ENCODE results near the gene NELFE.
"Not testable (repeated sequence)": the region's sequence is repeated elsewhere in the genome, so short reads cannot be mapped to it uniquely, and the experiment has no call there.

Gene NELFE

GRCh38 chr6:31979238-31979898 is 20.6 kb upstream of the NELFE start:
- Histone ChIP-seq H3K4me2 (ENCODE audit: low read length) (no peak overlapping the region), H4K20me1 (ENCODE audit: insufficient read depth, low read length) (no peaks in the 10 kb centered on the region), H3K9me3 (ENCODE audit: insufficient read depth, low read length) (no peaks in the 10 kb centered on the region), H3K4me1 (ENCODE audit: low read length) (no peaks in the 10 kb centered on the region), H3K27me3 (ENCODE audit: low read depth, low read length) (no peaks in the 10 kb centered on the region), H3K9ac (ENCODE audit: low read length) (no peak overlapping the region), H3K4me3 (ENCODE audit: low read length) (no peak overlapping the region), H2AFZ (ENCODE audit: low read depth, low read length) (no peak overlapping the region), H3K27ac (ENCODE audit: low read length) (no peak overlapping the region), H3K36me3 (replicated peaks; ENCODE audit: low read depth, low read length) (no peaks in the 10 kb centered on the region), H3K79me2 (ENCODE audit: low read length) (no peaks in the 10 kb centered on the region)
- TF ChIP-seq EZH2phosphoT487 (IDR thresholded peaks at IDR 0.05; ENCODE audit: low read depth) = no peak
- no peak for TF ChIP-seq CTCF (IDR thresholded peaks at IDR 0.05; ENCODE audit: low read depth, low read length)

- H3K9ac ChIP-seq (ENCODE audit: low read length) = no peak overlapping the region
- TF ChIP-seq CTCF (IDR thresholded peaks at IDR 0.05; ENCODE audit: low read depth, low read length) (no peak), EZH2phosphoT487 (IDR thresholded peaks at IDR 0.05; ENCODE audit: low read depth) (no peak)
- no peaks in the 10 kb centered on the region for H3K36me3 ChIP-seq (replicated peaks; ENCODE audit: low read depth, low read length)
- no peak overlapping the region for H3K4me3 ChIP-seq (ENCODE audit: low read length)
- no peaks in the 10 kb centered on the region for H3K79me2 ChIP-seq (ENCODE audit: low read length)
- no peaks in the 10 kb centered on the region for H3K9me3 ChIP-seq (ENCODE audit: insufficient read depth, low read length)
- no peak overlapping the region for H3K4me2 ChIP-seq (ENCODE audit: low read length)
- no peaks in the 10 kb centered on the region for H4K20me1 ChIP-seq (ENCODE audit: insufficient read depth, low read length)
- no peak overlapping the region for H2AFZ ChIP-seq (ENCODE audit: low read depth, low read length)
- H3K4me1 ChIP-seq (ENCODE audit: low read length) = no peaks in the 10 kb centered on the region
- no peak overlapping the region for H3K27ac ChIP-seq (ENCODE audit: low read length)
- H3K27me3 ChIP-seq (ENCODE audit: low read depth, low read length) = no peaks in the 10 kb centered on the region
These were observed 20.1 kb upstream of the NELFE start for GRCh38 chr6:31978831-31979230.

GRCh38 chr6:31977816-31978431 is 19.2 kb upstream of the NELFE start:
- no peak overlapping the region for H3K9ac ChIP-seq (ENCODE audit: low read length)
- H3K4me3 ChIP-seq (ENCODE audit: low read length) = no peak overlapping the region
- H3K9me3 ChIP-seq (ENCODE audit: insufficient read depth, low read length) = no peaks in the 10 kb centered on the region
- no peak overlapping the region for H3K27ac ChIP-seq (ENCODE audit: low read length)
- no peaks in the 10 kb centered on the region for H3K36me3 ChIP-seq (replicated peaks; ENCODE audit: low read depth, low read length)
- H3K27me3 ChIP-seq (ENCODE audit: low read depth, low read length) = no peaks in the 10 kb centered on the region
- H3K4me2 ChIP-seq (ENCODE audit: low read length) = no peak overlapping the region
- no peaks in the 10 kb centered on the region for H4K20me1 ChIP-seq (ENCODE audit: insufficient read depth, low read length)
- H3K4me1 ChIP-seq (ENCODE audit: low read length) = peaks cover 5% of the 10 kb centered on the region
- no peaks in the 10 kb centered on the region for H3K79me2 ChIP-seq (ENCODE audit: low read length)
- TF ChIP-seq CTCF (IDR thresholded peaks at IDR 0.05; ENCODE audit: low read depth, low read length) (no peak), EZH2phosphoT487 (IDR thresholded peaks at IDR 0.05; ENCODE audit: low read depth) (no peak)
- no peak overlapping the region for H2AFZ ChIP-seq (ENCODE audit: low read depth, low read length)

- not testable (repeated sequence) for H3K4me2 ChIP-seq (ENCODE audit: low read length); H2AFZ ChIP-seq (ENCODE audit: low read depth, low read length); H3K4me3 ChIP-seq (ENCODE audit: low read length); H3K36me3 ChIP-seq (replicated peaks; ENCODE audit: low read depth, low read length); H3K9ac ChIP-seq (ENCODE audit: low read length); H3K9me3 ChIP-seq (ENCODE audit: insufficient read depth, low read length); H3K27ac ChIP-seq (ENCODE audit: low read length); H4K20me1 ChIP-seq (ENCODE audit: insufficient read depth, low read length); H3K79me2 ChIP-seq (ENCODE audit: low read length); H3K27me3 ChIP-seq (ENCODE audit: low read depth, low read length)
- peaks cover 10% of the 10 kb centered on the region for H3K4me1 ChIP-seq (ENCODE audit: low read length)
These were observed 17.3 kb upstream of the NELFE start for GRCh38 chr6:31976065-31976464.
